ENCODE data around the gene ARL2.

- TF ChIP-seq CTCF (IDR thresholded peaks at IDR 0.05 in 8 of 11, conservative IDR thresholded peaks at IDR 0.05 in 3 of 11) = no peak
- no peak for TF ChIP-seq POLR2A (IDR thresholded peaks at IDR 0.05)
- no peak for TF ChIP-seq POLR2AphosphoS5 (IDR thresholded peaks at IDR 0.05)
These were observed 18.3 kb downstream of the ARL2 start for GRCh38 chr11:65032216-65032615.
